H7 (cell line): ENCODE results near the gene ENOSF1. TPM values are rescaled to one million over a fixed set of nuclear protein-coding genes. Genes with fewer than 3 reads are reported as not detected.

Experiments
- DNase-seq: peaks from one replicate; pipeline ENCODE4 v3.0.0; 2012
- H3K27me3 ChIP-seq: 2 replicates; pipeline ENCODE4 v1.6.0; 2011; ENCODE audit warnings: mild to moderate bottlenecking, low read length; ENCODE audit not compliant: control insufficient read depth, insufficient read depth
- H3K36me3 ChIP-seq: replicated peaks from 2 replicates; pipeline ENCODE4 v1.5.1; 2011; ENCODE audit warnings: low read length; ENCODE audit not compliant: control insufficient read depth, insufficient read depth
- H3K4me3 ChIP-seq: 2 replicates; pipeline ENCODE4 v1.5.1; 2011; ENCODE audit warnings: low read depth, mild to moderate bottlenecking, control low read depth, low read length, moderate library complexity; ENCODE audit not compliant: insufficient read depth
- total RNA-seq: library from RNA; depleted of rRNA; stranded (reverse); fragments of >200 nt; shearing (Covaris generic); gene quantifications from 2 replicates; pipeline ENCODE4 v1.2.3, GENCODE V29; 2014

Gene ENOSF1
- total RNA-seq, 1 experiment from 2014 or later: 15.4 TPM

GRCh38 chr18:652131-652530 lies 60.3 kb downstream of the ENOSF1 start:
- H3K27me3 ChIP-seq: no peaks in the 10 kb centered on the region
- no peak overlapping the region for H3K4me3 ChIP-seq
- DNase-seq: no peak
- no peaks in the 10 kb centered on the region for H3K36me3 ChIP-seq

- Histone ChIP-seq H3K27me3 (no peaks in the 10 kb centered on the region), H3K4me3 (no peak overlapping the region), H3K36me3 (no peaks in the 10 kb centered on the region)
- no peak for DNase-seq
Measured at GRCh38 chr18:650428-650858, 62.0 kb downstream of the ENOSF1 start.

GRCh38 chr18:649341-649740 lies 63.1 kb downstream of the ENOSF1 start:
- no peaks in the 10 kb centered on the region for H3K27me3 ChIP-seq
- no peak overlapping the region for H3K4me3 ChIP-seq
- no peaks in the 10 kb centered on the region for H3K36me3 ChIP-seq
- no peak for DNase-seq

GRCh38 chr18:647304-647703 lies 65.1 kb downstream of the ENOSF1 start:
- DNase-seq: no peak
- Histone ChIP-seq H3K36me3 (no peaks in the 10 kb centered on the region), H3K4me3 (no peak overlapping the region), H3K27me3 (no peaks in the 10 kb centered on the region)

GRCh38 chr18:644395-645004 lies 67.9 kb downstream of the ENOSF1 start:
- Histone ChIP-seq H3K36me3 (no peaks in the 10 kb centered on the region), H3K4me3 (no peak overlapping the region), H3K27me3 (no peaks in the 10 kb centered on the region)
- no peak for DNase-seq

- no peak for DNase-seq
- Histone ChIP-seq H3K4me3 (no peak overlapping the region), H3K27me3 (no peaks in the 10 kb centered on the region), H3K36me3 (no peaks in the 10 kb centered on the region)
Measured at GRCh38 chr18:641224-641623, 71.2 kb downstream of the ENOSF1 start.

GRCh38 chr18:635171-635570 lies 77.3 kb downstream of the ENOSF1 start:
- peak overlapping the region; percentile 17; the same call in 1 of the 2 replicates for H3K4me3 ChIP-seq
- DNase-seq: no peak
- no peaks in the 10 kb centered on the region for H3K27me3 ChIP-seq
- H3K36me3 ChIP-seq: no peaks in the 10 kb centered on the region

GRCh38 chr18:634551-635045 lies 77.8 kb downstream of the ENOSF1 start:
- peak; percentile 46 for DNase-seq
- no peak overlapping the region for H3K4me3 ChIP-seq

GRCh38 chr18:631560-631959 lies 80.9 kb downstream of the ENOSF1 start:
- no peak for DNase-seq
- H3K36me3 ChIP-seq: no peaks in the 10 kb centered on the region
- H3K4me3 ChIP-seq: no peak overlapping the region
- no peaks in the 10 kb centered on the region for H3K27me3 ChIP-seq

More at GRCh38 chr18:634551-635045, 77.8 kb downstream of the ENOSF1 start:
- no peaks in the 10 kb centered on the region for H3K36me3 ChIP-seq
- H3K27me3 ChIP-seq: no peaks in the 10 kb centered on the region

GRCh38 chr18:629269-630150 lies 82.9 kb downstream of the ENOSF1 start:
- Histone ChIP-seq H3K4me3 (no peak overlapping the region), H3K27me3 (no peaks in the 10 kb centered on the region), H3K36me3 (no peaks in the 10 kb centered on the region)
- no peak for DNase-seq

- Histone ChIP-seq H3K36me3 (no peaks in the 10 kb centered on the region), H3K4me3 (no peak overlapping the region), H3K27me3 (no peaks in the 10 kb centered on the region)
- DNase-seq: no peak
Measured at GRCh38 chr18:627231-627630, 85.2 kb downstream of the ENOSF1 start.

GRCh38 chr18:623761-624620 lies 88.4 kb downstream of the ENOSF1 start:
- Histone ChIP-seq H3K27me3 (no peaks in the 10 kb centered on the region), H3K4me3 (no peak overlapping the region), H3K36me3 (no peaks in the 10 kb centered on the region)
- DNase-seq: peak; percentile 59

- Histone ChIP-seq H3K4me3 (no peak overlapping the region), H3K36me3 (no peaks in the 10 kb centered on the region), H3K27me3 (no peaks in the 10 kb centered on the region)
- DNase-seq: no peak
Measured at GRCh38 chr18:622289-622688, 90.1 kb downstream of the ENOSF1 start.

- no peak for DNase-seq
- no peaks in the 10 kb centered on the region for H3K36me3 ChIP-seq
- no peak overlapping the region for H3K4me3 ChIP-seq
- H3K27me3 ChIP-seq: no peaks in the 10 kb centered on the region
Measured at GRCh38 chr18:621291-622043, 91.0 kb downstream of the ENOSF1 start.
